Fibroblast of skin of right biceps (primary cell): Measurements from ENCODE around the gene EFCAB14.
"Not testable (repeated sequence)": the region's sequence is repeated elsewhere in the genome, so short reads cannot be mapped to it uniquely, and the experiment has no call there.

Experiments used
- DNase-seq: peaks from one replicate; pipeline ENCODE4 v3.0.0-alpha.2; 2013

EFCAB14 gene

GRCh38 chr1:46721686-46722205, 2.8 kb upstream of the EFCAB14 start:
- DNase-seq, result no peak

GRCh38 chr1:46721204-46721603, 2.3 kb upstream of the EFCAB14 start:
- no peak for DNase-seq

GRCh38 chr1:46720319-46720718, 1.4 kb upstream of the EFCAB14 start:
- not testable (repeated sequence) for DNase-seq

GRCh38 chr1:46719689-46720088, 775 bp upstream of the EFCAB14 start:
- no peak for DNase-seq

- no peak for DNase-seq
Measured at GRCh38 chr1:46718340-46718726, 581 bp downstream of the EFCAB14 start.

GRCh38 chr1:46717654-46718053, 1.3 kb downstream of the EFCAB14 start:
- no peak for DNase-seq

GRCh38 chr1:46714976-46715375, 3.9 kb downstream of the EFCAB14 start:
- DNase-seq, result no peak

- DNase-seq, result no peak
Measured at GRCh38 chr1:46708121-46708520, 10.8 kb downstream of the EFCAB14 start.

GRCh38 chr1:46705408-46705807, 13.5 kb downstream of the EFCAB14 start:
- DNase-seq, result no peak

- no peak for DNase-seq
Measured at GRCh38 chr1:46703927-46704641, 14.8 kb downstream of the EFCAB14 start.

GRCh38 chr1:46699666-46700065, 19.2 kb downstream of the EFCAB14 start:
- DNase-seq, result no peak

GRCh38 chr1:46697053-46697452, 21.9 kb downstream of the EFCAB14 start:
- DNase-seq, result peak; percentile 34

- DNase-seq, result not testable (repeated sequence)
Measured at GRCh38 chr1:46694676-46695075, 24.2 kb downstream of the EFCAB14 start.

- DNase-seq, result no peak
Measured at GRCh38 chr1:46692811-46693770, 25.8 kb downstream of the EFCAB14 start.

- DNase-seq, result peak; percentile 19
Measured at GRCh38 chr1:46691997-46692790, 26.7 kb downstream of the EFCAB14 start.

- DNase-seq, result peak; percentile 50
Measured at GRCh38 chr1:46690931-46691421, 27.9 kb downstream of the EFCAB14 start.

- no peak for DNase-seq
Measured at GRCh38 chr1:46689897-46690296, 29.0 kb downstream of the EFCAB14 start.

GRCh38 chr1:46689356-46689755, 29.6 kb downstream of the EFCAB14 start:
- no peak for DNase-seq

- DNase-seq, result no peak
Measured at GRCh38 chr1:46687921-46688509, 30.9 kb downstream of the EFCAB14 start.

GRCh38 chr1:46687093-46687659, 31.7 kb downstream of the EFCAB14 start:
- peak; percentile 73 for DNase-seq

- no peak for DNase-seq
Measured at GRCh38 chr1:46686255-46686654, 32.7 kb downstream of the EFCAB14 start.

GRCh38 chr1:46684670-46685069, 34.2 kb downstream of the EFCAB14 start:
- no peak for DNase-seq
